ENCODE measurements around the gene CHST15. TPM values are rescaled to one million over a fixed set of nuclear protein-coding genes. Genes with fewer than 3 reads are reported as not detected.

Gene CHST15
- total RNA-seq, 1 experiment from 2014 or later = 17.1 TPM

GRCh38 chr10:124027651-124028050 lies 65.7 kb downstream of the CHST15 start:
- H3K27me3 ChIP-seq (ENCODE audit: low read length) = no peaks in the 10 kb centered on the region
- BruUV-seq (replicated peaks) = no TSS peak
- no peaks in the 10 kb centered on the region for H3F3A ChIP-seq (ENCODE audit: low read length, unreplicated experiment)
- peaks cover 7% of the 10 kb centered on the region for H3K4me1 ChIP-seq (ENCODE audit: insufficient read depth, low read length)
- no peak overlapping the region for H3K27ac ChIP-seq (ENCODE audit: low read length)
- no peak for DNase-seq
- no peaks in the 10 kb centered on the region for H4K20me1 ChIP-seq (ENCODE audit: low read length)
- H3K4me3 ChIP-seq (ENCODE audit: low read length) = no peak overlapping the region
- H2AFZ ChIP-seq (ENCODE audit: low read length) = no peak overlapping the region
- intact Hi-C loops (cut with micrococcal nuclease) = loop anchor here (5.0 kb wide), 1 partner anchor 65 kb away; the partner anchor contains the start of gene CHST15
- H3K9me2 ChIP-seq (replicated peaks; ENCODE audit: low read length) = no peaks in the 10 kb centered on the region
- H3K36me3 ChIP-seq (ENCODE audit: low read depth, low read length) = no peaks in the 10 kb centered on the region
- TF ChIP-seq EZH2 (IDR thresholded peaks at IDR 0.05; ENCODE audit: low read length, unreplicated experiment) = no peak
- no peak for TF ChIP-seq CTCF (conservative IDR thresholded peaks at IDR 0.05; ENCODE audit: low read depth, low read length)
- TF ChIP-seq EZH2phosphoT487 (IDR thresholded peaks at IDR 0.05; ENCODE audit: borderline replicate concordance, low read length) = no peak
- no peak overlapping the region for H3K4me2 ChIP-seq (ENCODE audit: low read length)
- H3K9ac ChIP-seq (ENCODE audit: low read length) = no peak overlapping the region
- no peak for ATAC-seq
- CTCF ChIA-PET = no interaction called here
- POLR2A ChIA-PET (ENCODE audit: unreplicated experiment) = no interaction called here
- H3K79me2 ChIP-seq (ENCODE audit: low read length) = no peaks in the 10 kb centered on the region
- no peaks in the 10 kb centered on the region for H3K9me3 ChIP-seq (ENCODE audit: low read length)

GRCh38 chr10:124027031-124027611 lies 66.3 kb downstream of the CHST15 start:
- DNase-seq = no peak
- intact Hi-C loops (cut with micrococcal nuclease) = loop anchor here (5.0 kb wide), 1 partner anchor 65 kb away; the partner anchor contains the start of gene CHST15
- Histone ChIP-seq H4K20me1 (ENCODE audit: low read length) (no peaks in the 10 kb centered on the region), H3K4me2 (ENCODE audit: low read length) (no peak overlapping the region), H3K4me1 (ENCODE audit: insufficient read depth, low read length) (peaks cover 7% of the 10 kb centered on the region), H3K4me3 (ENCODE audit: low read length) (no peak overlapping the region), H3K27me3 (ENCODE audit: low read length) (no peaks in the 10 kb centered on the region), H2AFZ (ENCODE audit: low read length) (no peak overlapping the region), H3K9me3 (ENCODE audit: low read length) (no peaks in the 10 kb centered on the region), H3K79me2 (ENCODE audit: low read length) (no peaks in the 10 kb centered on the region), H3K9me2 (replicated peaks; ENCODE audit: low read length) (no peaks in the 10 kb centered on the region), H3F3A (ENCODE audit: low read length, unreplicated experiment) (no peaks in the 10 kb centered on the region), H3K36me3 (ENCODE audit: low read depth, low read length) (no peaks in the 10 kb centered on the region), H3K27ac (ENCODE audit: low read length) (no peak overlapping the region), H3K9ac (ENCODE audit: low read length) (no peak overlapping the region)
- ChIA-PET POLR2A (ENCODE audit: unreplicated experiment) (no interaction called here), CTCF (no interaction called here)
- BruUV-seq (replicated peaks) = no TSS peak
- TF ChIP-seq CTCF (conservative IDR thresholded peaks at IDR 0.05; ENCODE audit: low read depth, low read length) = no peak
- no peak for TF ChIP-seq EZH2phosphoT487 (IDR thresholded peaks at IDR 0.05; ENCODE audit: borderline replicate concordance, low read length)
- TF ChIP-seq EZH2 (IDR thresholded peaks at IDR 0.05; ENCODE audit: low read length, unreplicated experiment) = no peak
- no peak for ATAC-seq

- H3K9me3 ChIP-seq (ENCODE audit: low read length) = no peaks in the 10 kb centered on the region
- H4K20me1 ChIP-seq (ENCODE audit: low read length) = no peaks in the 10 kb centered on the region
- intact Hi-C loops (cut with micrococcal nuclease) = loop anchor here (1.0 to 5.0 kb wide), 2 partner anchors 37 to 66 kb away; partner anchors contain the start of gene CHST15
- no peak for ATAC-seq
- no peak overlapping the region for H3K27ac ChIP-seq (ENCODE audit: low read length)
- no peak overlapping the region for H3K4me2 ChIP-seq (ENCODE audit: low read length)
- no peaks in the 10 kb centered on the region for H3F3A ChIP-seq (ENCODE audit: low read length, unreplicated experiment)
- no peaks in the 10 kb centered on the region for H3K79me2 ChIP-seq (ENCODE audit: low read length)
- H3K4me1 ChIP-seq (ENCODE audit: insufficient read depth, low read length) = peaks cover 7% of the 10 kb centered on the region
- H3K9me2 ChIP-seq (replicated peaks; ENCODE audit: low read length) = no peaks in the 10 kb centered on the region
- H3K36me3 ChIP-seq (ENCODE audit: low read depth, low read length) = no peaks in the 10 kb centered on the region
- H3K4me3 ChIP-seq (ENCODE audit: low read length) = no peak overlapping the region
- BruUV-seq (replicated peaks) = no TSS peak
- POLR2A ChIA-PET (ENCODE audit: unreplicated experiment) = no interaction called here
- H3K27me3 ChIP-seq (ENCODE audit: low read length) = no peaks in the 10 kb centered on the region
- TF ChIP-seq EZH2phosphoT487 (IDR thresholded peaks at IDR 0.05; ENCODE audit: borderline replicate concordance, low read length) = no peak
- TF ChIP-seq EZH2 (IDR thresholded peaks at IDR 0.05; ENCODE audit: low read length, unreplicated experiment) = no peak
- no peak for TF ChIP-seq CTCF (conservative IDR thresholded peaks at IDR 0.05; ENCODE audit: low read depth, low read length)
- no peak overlapping the region for H3K9ac ChIP-seq (ENCODE audit: low read length)
- CTCF ChIA-PET = no interaction called here
- no peak overlapping the region for H2AFZ ChIP-seq (ENCODE audit: low read length)
- no peak for DNase-seq
These were observed 66.8 kb downstream of the CHST15 start for GRCh38 chr10:124026589-124026939.

Measured in PC-3 (cell line).